Coronary artery (tissue), 2 donors: Measurements from ENCODE around the gene C1orf185.

Experiments
- DNase-seq: peaks from one replicate; pipeline ENCODE4 v3.0.0-alpha.2; 2017; ENCODE audit warnings: low spot score
- H3K27ac ChIP-seq, 2 donors: fragments of 200-600 bp; sonication (generic); one replicate each; pipeline ENCODE4 v1.5.1; 2016 to 2019
- H3K4me3 ChIP-seq: fragments of 200-600 bp; sonication (generic); 2 replicates; pipeline ENCODE4 v1.5.1; 2016; ENCODE audit warnings: mild to moderate bottlenecking, moderate library complexity
- CTCF ChIP-seq: fragments of 200-600 bp; sonication (generic); IDR thresholded peaks from one replicate; pipeline ENCODE4 v1.5.1; 2019; ENCODE audit warnings: antibody characterized with exemption

The C1orf185 gene

DNA sequence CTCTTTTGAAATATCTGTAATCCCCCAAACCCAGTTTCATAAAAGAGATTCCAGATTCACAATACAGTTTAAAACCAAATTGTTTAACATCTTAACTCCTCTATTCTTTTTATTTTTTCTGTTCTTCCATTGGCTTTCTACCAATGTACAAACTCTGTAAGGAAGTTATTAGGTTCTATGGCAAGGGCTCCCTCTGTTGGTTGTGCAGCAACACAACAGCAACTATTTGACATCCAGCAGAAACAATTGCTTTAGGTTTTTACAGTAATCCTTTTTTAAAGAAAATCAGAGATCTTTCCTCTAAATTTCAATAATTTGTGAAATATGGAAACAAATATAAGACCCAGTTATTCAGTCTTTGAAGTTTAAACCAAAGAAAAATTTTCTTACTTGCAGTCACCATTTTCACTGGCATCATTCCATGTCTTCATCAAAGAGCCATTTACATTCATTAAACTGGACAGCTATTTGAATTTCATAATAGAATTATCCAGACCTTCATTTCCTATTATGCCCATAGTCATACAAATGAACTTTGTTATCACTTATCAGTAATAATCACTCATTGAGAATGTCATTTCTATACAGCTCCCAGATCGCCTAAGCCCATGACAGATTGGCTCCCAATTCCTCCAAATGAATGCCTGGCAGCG, 87.5 kb downstream of the C1orf185 start:
- no peak overlapping the region for H3K4me3 ChIP-seq
- no peak overlapping the region for H3K27ac ChIP-seq
- no peak for DNase-seq
- peak; percentile 64 for TF ChIP-seq CTCF

DNA sequence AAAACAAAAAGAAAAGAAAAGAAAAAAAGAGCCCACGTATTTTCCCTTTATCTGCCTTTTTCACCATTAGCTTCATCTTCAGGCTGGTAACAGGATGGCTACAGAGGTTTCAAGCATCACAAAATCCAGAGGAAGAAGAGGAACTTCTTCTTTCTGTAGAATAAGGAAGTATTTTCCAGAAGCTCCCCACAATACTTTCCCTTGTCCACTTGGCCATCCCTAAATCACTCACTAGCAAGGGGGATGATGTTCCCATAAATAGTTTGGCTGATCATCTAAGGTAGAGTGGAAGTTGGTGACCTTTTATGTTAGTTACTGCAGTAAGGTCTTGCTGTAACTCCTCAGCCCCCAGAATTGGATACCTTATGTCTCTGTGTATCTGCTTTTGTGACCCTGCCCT, 88.9 kb downstream of the C1orf185 start:
- no peak overlapping the region for H3K27ac ChIP-seq
- DNase-seq: no peak
- no peak for TF ChIP-seq CTCF
- H3K4me3 ChIP-seq: no peak overlapping the region

DNA sequence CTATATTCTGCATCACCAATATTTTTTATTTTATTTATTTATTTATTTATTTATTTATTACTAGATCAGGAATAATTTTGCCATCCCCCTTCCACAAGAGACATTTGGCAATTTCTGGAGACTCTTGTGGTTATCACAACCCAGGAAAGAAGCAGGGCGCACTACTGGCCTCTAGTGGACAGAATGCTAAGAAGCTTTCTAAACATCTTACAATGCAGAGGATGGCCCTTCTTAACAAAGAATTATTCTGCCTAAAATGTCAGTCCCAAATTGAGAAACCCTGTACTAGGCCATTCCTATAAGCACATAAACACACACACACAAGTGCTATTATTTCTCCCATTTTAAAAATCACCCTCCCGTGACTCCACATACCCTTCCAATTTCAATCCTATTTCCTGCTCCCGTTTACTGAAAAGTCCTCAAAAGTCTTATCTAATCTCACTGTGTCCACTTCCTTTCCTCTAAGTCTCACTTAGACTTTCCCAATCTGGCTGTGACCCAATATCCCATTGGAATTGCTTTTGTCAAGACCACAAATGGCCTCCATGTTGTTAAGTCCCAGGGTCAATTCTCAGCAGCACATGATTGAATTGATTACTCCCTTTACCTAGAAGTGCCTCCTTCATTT, 90.3 kb downstream of the C1orf185 start:
- DNase-seq: no peak
- peak; percentile 66 for TF ChIP-seq CTCF
- no peak overlapping the region for H3K27ac ChIP-seq
- no peak overlapping the region for H3K4me3 ChIP-seq

DNA sequence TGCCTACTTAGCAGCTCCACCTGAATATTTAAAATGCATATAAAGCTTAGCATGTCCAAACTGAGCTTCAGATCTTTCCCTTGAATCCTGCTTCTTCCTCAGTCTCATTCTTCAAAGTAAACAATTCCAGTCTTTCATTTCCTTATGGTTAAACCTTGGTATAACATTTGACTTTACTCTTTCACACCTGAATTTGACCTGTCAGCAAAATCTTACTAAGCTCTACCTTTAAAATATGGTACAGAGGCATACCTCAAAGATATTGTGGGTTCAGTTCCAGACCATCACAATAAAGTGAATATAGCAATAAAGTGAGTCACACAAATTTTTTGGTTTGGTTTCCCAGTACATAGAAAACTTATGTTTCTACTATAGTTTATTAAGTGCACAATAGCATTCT, 91.5 kb downstream of the C1orf185 start:
- no peak for DNase-seq
- TF ChIP-seq CTCF: no peak
- Histone ChIP-seq H3K4me3 (no peak overlapping the region), H3K27ac (no peak overlapping the region)
